Measurements from ENCODE around the gene SORCS2.

The SORCS2 gene

GRCh38 chr4:7282786-7283440, 90.6 kb downstream of the SORCS2 start:
- TF ChIP-seq, protein P1, sequence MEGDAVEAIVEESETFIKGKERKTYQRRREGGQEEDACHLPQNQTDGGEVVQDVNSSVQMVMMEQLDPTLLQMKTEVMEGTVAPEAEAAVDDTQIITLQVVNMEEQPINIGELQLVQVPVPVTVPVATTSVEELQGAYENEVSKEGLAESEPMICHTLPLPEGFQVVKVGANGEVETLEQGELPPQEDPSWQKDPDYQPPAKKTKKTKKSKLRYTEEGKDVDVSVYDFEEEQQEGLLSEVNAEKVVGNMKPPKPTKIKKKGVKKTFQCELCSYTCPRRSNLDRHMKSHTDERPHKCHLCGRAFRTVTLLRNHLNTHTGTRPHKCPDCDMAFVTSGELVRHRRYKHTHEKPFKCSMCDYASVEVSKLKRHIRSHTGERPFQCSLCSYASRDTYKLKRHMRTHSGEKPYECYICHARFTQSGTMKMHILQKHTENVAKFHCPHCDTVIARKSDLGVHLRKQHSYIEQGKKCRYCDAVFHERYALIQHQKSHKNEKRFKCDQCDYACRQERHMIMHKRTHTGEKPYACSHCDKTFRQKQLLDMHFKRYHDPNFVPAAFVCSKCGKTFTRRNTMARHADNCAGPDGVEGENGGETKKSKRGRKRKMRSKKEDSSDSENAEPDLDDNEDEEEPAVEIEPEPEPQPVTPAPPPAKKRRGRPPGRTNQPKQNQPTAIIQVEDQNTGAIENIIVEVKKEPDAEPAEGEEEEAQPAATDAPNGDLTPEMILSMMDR (IDR thresholded peaks at IDR 0.05; ENCODE audit: borderline replicate concordance, control extremely low read depth, extremely low read depth, insufficient read depth, missing control alignments): no peak
- no peak for DNase-seq (ENCODE audit: low spot score)
- in situ Hi-C loops (cut with MboI; ENCODE audit: low sequenced_read_pairs, unreplicated experiment): no loop called here

DNA sequence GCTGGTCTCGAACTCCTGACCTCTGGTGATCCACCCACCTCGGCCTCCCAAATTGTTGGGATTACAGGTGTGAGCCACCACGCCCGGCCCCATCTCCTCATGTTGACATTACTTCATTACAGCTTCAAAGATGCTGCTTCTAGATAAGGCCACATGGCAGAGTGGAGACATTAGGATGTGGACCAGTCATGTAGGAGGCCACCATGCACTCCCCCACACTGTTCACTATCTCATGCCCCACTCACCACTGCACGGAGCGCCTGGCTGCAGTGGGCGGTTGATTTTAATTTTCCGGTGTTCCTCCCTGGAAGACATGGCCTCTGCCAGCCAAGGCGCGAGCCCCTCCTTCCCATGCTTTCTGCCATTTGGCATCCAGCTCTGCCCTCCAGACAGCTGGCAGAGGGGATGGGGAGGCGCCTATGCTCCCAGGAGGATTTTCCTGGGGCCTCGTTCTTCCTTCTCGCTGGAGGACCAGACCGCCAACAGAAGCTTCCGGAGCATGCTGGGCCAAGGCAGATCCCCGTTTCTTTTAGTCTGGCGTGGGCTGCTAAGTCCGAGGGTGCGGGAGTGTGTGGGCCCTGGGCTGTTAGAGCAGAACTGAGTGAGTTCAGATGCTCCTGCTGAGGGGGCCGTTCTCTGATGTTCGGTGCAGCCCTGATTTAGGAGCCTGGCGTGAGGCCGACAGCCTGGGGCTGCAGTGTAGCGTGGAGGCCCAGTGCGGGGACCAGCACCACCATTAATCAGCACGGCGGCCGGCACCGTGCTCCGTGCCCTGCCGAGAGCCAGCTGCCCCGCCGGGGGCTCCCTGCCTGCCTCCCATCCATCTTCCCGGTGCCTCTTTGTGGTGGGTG, 93.1 kb downstream of the SORCS2 start:
- in situ Hi-C loops (cut with MboI; ENCODE audit: low sequenced_read_pairs, unreplicated experiment): no loop called here
- TF ChIP-seq, protein P1 (IDR thresholded peaks at IDR 0.05; ENCODE audit: borderline replicate concordance, control extremely low read depth, extremely low read depth, insufficient read depth, missing control alignments): no peak
- DNase-seq (ENCODE audit: low spot score): no peak

DNA sequence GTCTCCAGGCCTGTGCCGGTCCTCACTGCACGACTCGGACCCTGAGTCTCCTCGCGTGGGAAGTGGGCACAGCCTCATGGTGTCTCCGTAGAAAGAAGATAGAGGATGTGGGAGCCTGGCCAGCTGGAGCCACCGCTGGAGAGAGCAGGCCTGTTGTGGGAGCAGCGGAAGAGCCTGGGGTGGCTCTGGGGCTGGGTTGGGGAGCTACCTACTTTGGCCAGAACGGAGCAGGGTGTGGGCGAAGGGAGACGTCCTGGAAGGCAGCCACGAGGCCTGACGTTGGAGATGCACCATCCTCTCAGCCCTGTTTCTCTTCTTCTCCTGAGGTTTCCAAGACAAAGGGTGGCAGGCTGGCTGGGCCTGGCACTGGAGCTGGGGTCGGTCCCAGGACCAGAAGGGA, 93.8 kb downstream of the SORCS2 start:
- TF ChIP-seq, protein P1 (IDR thresholded peaks at IDR 0.05; ENCODE audit: borderline replicate concordance, control extremely low read depth, extremely low read depth, insufficient read depth, missing control alignments): no peak
- DNase-seq (ENCODE audit: low spot score): no peak
- in situ Hi-C loops (cut with MboI; ENCODE audit: low sequenced_read_pairs, unreplicated experiment): no loop called here

GRCh38 chr4:7286798-7287197, 94.5 kb downstream of the SORCS2 start:
- in situ Hi-C loops (cut with MboI; ENCODE audit: low sequenced_read_pairs, unreplicated experiment): no loop called here
- TF ChIP-seq, protein P1 (IDR thresholded peaks at IDR 0.05; ENCODE audit: borderline replicate concordance, control extremely low read depth, extremely low read depth, insufficient read depth, missing control alignments): no peak

DNA sequence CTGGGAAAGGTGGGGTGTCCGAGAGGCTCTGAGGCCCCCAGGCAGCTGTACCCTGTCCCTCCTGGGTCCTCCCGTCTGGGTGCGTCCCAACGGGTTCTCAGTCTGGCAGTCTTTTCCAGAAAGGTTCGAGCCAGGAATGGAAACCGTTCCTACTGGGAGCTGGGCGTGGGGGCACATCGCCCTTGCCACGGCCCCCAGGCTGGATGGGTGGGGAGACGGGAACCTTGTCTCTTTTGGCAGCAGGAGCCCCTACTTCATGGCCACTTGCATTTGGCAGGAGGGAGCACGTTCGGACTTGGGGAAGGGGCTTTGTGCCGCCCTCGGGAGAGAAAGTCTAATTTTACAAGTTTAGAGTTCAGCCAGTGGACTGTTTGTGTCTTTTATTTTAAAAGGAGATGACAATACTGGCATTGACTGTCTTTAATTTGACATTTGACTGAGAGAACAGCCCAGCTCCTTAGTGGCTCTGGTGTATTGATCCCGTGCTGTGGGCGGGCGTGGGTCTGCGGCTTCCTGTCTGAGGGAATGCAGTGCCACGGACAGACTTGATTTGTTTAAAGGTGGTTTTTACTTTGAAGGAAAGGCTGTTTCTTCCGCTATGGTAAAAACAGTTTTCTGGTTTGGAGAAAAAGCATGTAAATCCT, 95.1 kb downstream of the SORCS2 start:
- TF ChIP-seq, protein P1 (IDR thresholded peaks at IDR 0.05; ENCODE audit: borderline replicate concordance, control extremely low read depth, extremely low read depth, insufficient read depth, missing control alignments): no peak
- in situ Hi-C loops (cut with MboI; ENCODE audit: low sequenced_read_pairs, unreplicated experiment): no loop called here
- DNase-seq (ENCODE audit: low spot score): no peak

More at GRCh38 chr4:7286798-7287197, 94.5 kb downstream of the SORCS2 start:
- no peak for DNase-seq (ENCODE audit: low spot score)

DNA sequence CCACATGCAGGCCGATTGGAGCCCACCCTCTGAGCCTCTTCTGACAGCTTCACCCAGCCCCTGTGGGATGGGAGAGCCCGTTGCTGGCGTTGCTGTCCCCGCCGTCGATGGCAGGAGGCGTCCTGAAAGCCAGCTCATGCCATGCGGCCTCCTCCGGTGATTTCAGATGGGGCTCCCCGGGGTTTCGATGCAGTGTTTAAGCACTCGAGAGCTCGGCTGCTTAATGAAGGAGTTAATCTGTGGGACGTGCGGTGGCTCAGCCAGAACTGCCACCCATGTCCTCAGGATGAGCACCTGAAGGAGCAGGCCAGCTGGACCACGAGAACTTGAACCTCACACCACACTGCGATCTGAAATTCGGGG, 95.6 kb downstream of the SORCS2 start:
- TF ChIP-seq, protein P1 (IDR thresholded peaks at IDR 0.05; ENCODE audit: borderline replicate concordance, control extremely low read depth, extremely low read depth, insufficient read depth, missing control alignments): no peak
- DNase-seq (ENCODE audit: low spot score): no peak
- in situ Hi-C loops (cut with MboI; ENCODE audit: low sequenced_read_pairs, unreplicated experiment): no loop called here

Measured in GM13976 (cell line).